ENCODE data around the gene ESF1.

ESF1 gene

GRCh38 chr20:13678944-13679343 lies 105.8 kb downstream of the ESF1 start:
- DNase-seq (ENCODE audit: low spot score): no peak

DNA sequence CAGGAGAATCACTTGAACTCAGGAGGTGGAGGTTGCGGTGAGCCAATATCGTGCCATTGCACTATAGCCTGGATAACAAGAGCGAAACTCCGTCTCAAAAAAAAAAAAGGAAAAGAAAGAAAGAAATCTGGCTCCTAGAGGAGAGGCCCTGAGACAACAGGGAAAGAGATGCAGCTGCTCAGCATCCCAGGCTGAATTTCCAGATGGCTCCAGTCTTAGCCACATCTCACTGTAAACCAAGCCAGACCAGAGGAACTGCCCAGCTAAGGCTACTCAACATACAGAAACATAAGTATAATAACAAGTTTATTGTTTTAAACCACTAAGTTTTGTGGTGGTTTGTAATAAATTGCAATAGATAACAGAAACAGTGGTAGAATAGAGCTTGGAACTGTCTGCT lies 107.5 kb downstream of the ESF1 start:
- no peak for DNase-seq (ENCODE audit: low spot score)

DNA sequence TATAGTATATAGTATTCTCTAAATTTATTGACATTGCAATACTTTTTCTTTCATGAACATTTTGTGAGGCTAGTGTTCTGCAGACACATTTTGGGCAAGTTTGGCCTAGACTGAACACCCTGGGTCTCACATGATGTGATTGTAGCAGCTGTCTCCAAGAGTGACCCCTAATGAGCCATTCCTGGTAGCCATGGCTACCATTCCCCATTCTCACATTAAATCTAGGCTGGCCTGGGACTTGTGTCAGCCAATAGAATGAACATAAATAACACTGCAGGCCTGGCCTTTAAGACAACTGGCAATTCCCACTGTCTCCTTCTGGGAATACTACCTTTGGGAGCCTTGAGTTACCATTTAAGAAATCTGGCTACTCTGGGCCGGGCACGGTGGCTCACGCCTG lies 108.0 kb downstream of the ESF1 start:
- DNase-seq (ENCODE audit: low spot score): no peak

- no peak for DNase-seq (ENCODE audit: low spot score)
Observed at GRCh38 chr20:13672690-13673089, 112.0 kb downstream of the ESF1 start.

GRCh38 chr20:13671916-13672378 lies 112.8 kb downstream of the ESF1 start:
- DNase-seq (ENCODE audit: low spot score): no peak

GRCh38 chr20:13671512-13671911 lies 113.2 kb downstream of the ESF1 start:
- no peak for DNase-seq (ENCODE audit: low spot score)

GRCh38 chr20:13670160-13670559 lies 114.6 kb downstream of the ESF1 start:
- no peak for DNase-seq (ENCODE audit: low spot score)

GRCh38 chr20:13665709-13666395 lies 118.9 kb downstream of the ESF1 start:
- DNase-seq (ENCODE audit: low spot score): no peak

All from HuH-7.5 (cell line).